DOHH2 (cell line): ENCODE measurements around the gene EXOSC7.
A peak's percentile ranks its signal among the peaks of the same experiment; 100 is the strongest.

Experiments used
- H3F3A ChIP-seq: fragments of 200-600 bp; sonication (generic), shearing (Covaris generic); 2 replicates; pipeline ENCODE4 v1.6.0; 2016; ENCODE audit warnings: antibody characterized with exemption, mild to moderate bottlenecking; ENCODE audit not compliant: control insufficient read depth, insufficient read depth
- H3K27ac ChIP-seq: fragments of 200-600 bp; sonication (generic); 2 replicates; pipeline ENCODE4 v1.5.1; 2014; ENCODE audit warnings: low read depth, mild to moderate bottlenecking, low read length, moderate library complexity
- H3K27me3 ChIP-seq: fragments of 200-600 bp; sonication (generic); 2 replicates; pipeline ENCODE4 v1.6.1; 2014; ENCODE audit warnings: mild to moderate bottlenecking, low read length, mixed read lengths; ENCODE audit not compliant: control insufficient read depth
- H3K36me3 ChIP-seq: fragments of 200-600 bp; sonication (generic); 2 replicates; pipeline ENCODE4 v1.6.1; 2014; ENCODE audit warnings: mild to moderate bottlenecking, low read length, moderate library complexity, mixed read lengths; ENCODE audit not compliant: control insufficient read depth
- H3K4me1 ChIP-seq: fragments of 200-600 bp; sonication (generic); 2 replicates; pipeline ENCODE4 v1.6.1; 2014; ENCODE audit warnings: mild to moderate bottlenecking, low read length, mixed read lengths; ENCODE audit not compliant: control insufficient read depth
- H3K4me2 ChIP-seq: fragments of 200-600 bp; sonication (generic); 2 replicates; pipeline ENCODE4 v1.6.0; 2014; ENCODE audit warnings: mild to moderate bottlenecking, low read length, moderate library complexity
- H3K4me3 ChIP-seq: fragments of 200-600 bp; sonication (generic); 2 replicates; pipeline ENCODE4 v1.5.1; 2014; ENCODE audit warnings: mild to moderate bottlenecking, low read length, mixed read lengths
- H3K79me2 ChIP-seq: fragments of 200-600 bp; sonication (generic); 2 replicates; pipeline ENCODE4 v1.6.1; 2014; ENCODE audit warnings: mild to moderate bottlenecking, low read length, mixed read lengths; ENCODE audit not compliant: control insufficient read depth
- H3K9me2 ChIP-seq: fragments of 200-600 bp; sonication (generic); replicated peaks from 2 replicates; pipeline ENCODE4 v1.6.1; 2014; ENCODE audit warnings: mild to moderate bottlenecking, low read length, mixed read lengths; ENCODE audit not compliant: control insufficient read depth
- H3K9me3 ChIP-seq: fragments of 200-600 bp; sonication (generic); 2 replicates; pipeline ENCODE4 v1.6.1; 2014; ENCODE audit warnings: antibody characterized with exemption, low read length, mixed read lengths; ENCODE audit not compliant: control insufficient read depth, insufficient read depth
- H4K20me1 ChIP-seq: fragments of 200-600 bp; sonication (generic); 2 replicates; pipeline ENCODE4 v1.6.0; 2014; ENCODE audit warnings: low read depth, mild to moderate bottlenecking, antibody characterized with exemption, low read length, moderate library complexity; ENCODE audit not compliant: control insufficient read depth, insufficient read depth
- EZH2phosphoT487 ChIP-seq: fragments of 200-600 bp; sonication (generic); IDR thresholded peaks from 2 replicates; pipeline ENCODE4 v1.6.1; 2017; ENCODE audit warnings: borderline replicate concordance, mild to moderate bottlenecking, antibody characterized with exemption, low read length, moderate library complexity, mixed read lengths
- TF ChIP-seq, protein P1 (sequence below): fragments of 200-600 bp; sonication (generic); IDR thresholded peaks from one replicate; pipeline ENCODE4 v1.5.1; 2014; ENCODE audit warnings: antibody characterized with exemption, mild to moderate bottlenecking, low read depth, low read length; ENCODE audit not compliant: poor library complexity, severe bottlenecking

Gene EXOSC7

DNA sequence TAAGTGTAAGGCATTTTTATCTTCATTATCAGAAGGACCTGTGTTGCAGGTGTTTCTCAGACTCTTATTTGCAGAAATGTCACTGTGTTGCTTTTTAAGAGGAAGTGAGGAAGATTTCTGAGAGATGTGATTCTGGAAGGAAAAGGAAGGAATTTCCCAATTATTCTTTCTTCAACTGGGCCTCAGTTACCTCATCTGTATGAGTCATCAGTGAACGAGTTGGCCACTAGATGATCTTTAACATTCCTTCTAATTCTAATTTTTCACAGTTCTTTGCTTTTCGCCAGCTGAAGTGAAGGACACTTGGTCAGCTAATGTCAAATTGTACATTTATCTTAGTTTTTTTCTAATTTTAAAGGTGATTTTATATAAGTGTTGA is 79.0 kb downstream of the EXOSC7 start:
- no peaks in the 10 kb centered on the region for H3F3A ChIP-seq
- no peak overlapping the region for H3K4me3 ChIP-seq
- peaks cover 5% of the 10 kb centered on the region for H3K27me3 ChIP-seq
- H3K4me1 ChIP-seq, result no peaks in the 10 kb centered on the region
- no peaks in the 10 kb centered on the region for H3K9me3 ChIP-seq
- no peaks in the 10 kb centered on the region for H3K79me2 ChIP-seq
- H3K9me2 ChIP-seq, result no peaks in the 10 kb centered on the region
- no peaks in the 10 kb centered on the region for H3K36me3 ChIP-seq
- no peaks in the 10 kb centered on the region for H4K20me1 ChIP-seq
- TF ChIP-seq EZH2phosphoT487, result no peak
- TF ChIP-seq, protein P1, sequence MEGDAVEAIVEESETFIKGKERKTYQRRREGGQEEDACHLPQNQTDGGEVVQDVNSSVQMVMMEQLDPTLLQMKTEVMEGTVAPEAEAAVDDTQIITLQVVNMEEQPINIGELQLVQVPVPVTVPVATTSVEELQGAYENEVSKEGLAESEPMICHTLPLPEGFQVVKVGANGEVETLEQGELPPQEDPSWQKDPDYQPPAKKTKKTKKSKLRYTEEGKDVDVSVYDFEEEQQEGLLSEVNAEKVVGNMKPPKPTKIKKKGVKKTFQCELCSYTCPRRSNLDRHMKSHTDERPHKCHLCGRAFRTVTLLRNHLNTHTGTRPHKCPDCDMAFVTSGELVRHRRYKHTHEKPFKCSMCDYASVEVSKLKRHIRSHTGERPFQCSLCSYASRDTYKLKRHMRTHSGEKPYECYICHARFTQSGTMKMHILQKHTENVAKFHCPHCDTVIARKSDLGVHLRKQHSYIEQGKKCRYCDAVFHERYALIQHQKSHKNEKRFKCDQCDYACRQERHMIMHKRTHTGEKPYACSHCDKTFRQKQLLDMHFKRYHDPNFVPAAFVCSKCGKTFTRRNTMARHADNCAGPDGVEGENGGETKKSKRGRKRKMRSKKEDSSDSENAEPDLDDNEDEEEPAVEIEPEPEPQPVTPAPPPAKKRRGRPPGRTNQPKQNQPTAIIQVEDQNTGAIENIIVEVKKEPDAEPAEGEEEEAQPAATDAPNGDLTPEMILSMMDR, result no peak
- no peak overlapping the region for H3K4me2 ChIP-seq
- H3K27ac ChIP-seq, result no peak overlapping the region

DNA sequence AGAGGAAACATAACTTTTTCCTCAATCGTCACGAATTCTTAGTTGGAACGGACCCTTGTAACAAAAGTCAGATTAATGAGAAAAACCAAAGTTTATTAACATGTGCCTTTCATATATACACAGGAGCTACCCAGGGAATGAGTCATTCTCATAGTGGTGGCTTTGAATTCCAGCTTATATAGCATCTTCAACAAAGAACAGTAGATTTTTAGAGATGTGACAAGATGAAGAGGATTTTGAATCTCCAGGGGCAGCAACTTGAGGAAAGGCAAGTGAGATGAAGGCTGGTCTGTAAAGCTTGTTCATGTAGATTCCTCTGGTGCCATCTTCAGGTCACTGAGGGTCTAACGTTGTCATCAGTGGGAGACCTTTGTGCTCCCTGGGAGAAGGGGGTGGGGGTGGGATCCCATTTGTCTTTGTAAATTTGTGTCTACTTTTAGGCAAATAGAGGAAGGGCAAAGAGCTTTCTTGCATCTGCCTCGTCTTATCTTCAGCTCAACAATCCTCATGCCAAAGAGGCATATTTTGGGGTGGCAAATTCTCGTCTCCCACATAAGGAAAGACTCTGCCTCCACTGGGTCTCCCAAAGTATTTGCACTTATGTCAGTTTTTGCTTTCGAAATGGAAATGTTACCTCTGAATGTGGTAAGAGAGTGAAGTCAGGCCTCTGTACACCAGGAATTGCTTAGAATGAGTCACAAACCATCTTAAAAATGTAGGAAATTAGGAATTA is 79.5 kb downstream of the EXOSC7 start:
- H3K4me3 ChIP-seq, result no peak overlapping the region
- no peaks in the 10 kb centered on the region for H3K9me3 ChIP-seq
- peaks cover 5% of the 10 kb centered on the region for H3K27me3 ChIP-seq
- no peak overlapping the region for H3K27ac ChIP-seq
- H3K4me2 ChIP-seq, result no peak overlapping the region
- no peaks in the 10 kb centered on the region for H3K9me2 ChIP-seq
- no peaks in the 10 kb centered on the region for H3F3A ChIP-seq
- no peaks in the 10 kb centered on the region for H3K79me2 ChIP-seq
- H3K36me3 ChIP-seq, result no peaks in the 10 kb centered on the region
- no peak for TF ChIP-seq EZH2phosphoT487
- TF ChIP-seq, protein P1, result peak; percentile 57
- no peaks in the 10 kb centered on the region for H3K4me1 ChIP-seq
- no peaks in the 10 kb centered on the region for H4K20me1 ChIP-seq

DNA sequence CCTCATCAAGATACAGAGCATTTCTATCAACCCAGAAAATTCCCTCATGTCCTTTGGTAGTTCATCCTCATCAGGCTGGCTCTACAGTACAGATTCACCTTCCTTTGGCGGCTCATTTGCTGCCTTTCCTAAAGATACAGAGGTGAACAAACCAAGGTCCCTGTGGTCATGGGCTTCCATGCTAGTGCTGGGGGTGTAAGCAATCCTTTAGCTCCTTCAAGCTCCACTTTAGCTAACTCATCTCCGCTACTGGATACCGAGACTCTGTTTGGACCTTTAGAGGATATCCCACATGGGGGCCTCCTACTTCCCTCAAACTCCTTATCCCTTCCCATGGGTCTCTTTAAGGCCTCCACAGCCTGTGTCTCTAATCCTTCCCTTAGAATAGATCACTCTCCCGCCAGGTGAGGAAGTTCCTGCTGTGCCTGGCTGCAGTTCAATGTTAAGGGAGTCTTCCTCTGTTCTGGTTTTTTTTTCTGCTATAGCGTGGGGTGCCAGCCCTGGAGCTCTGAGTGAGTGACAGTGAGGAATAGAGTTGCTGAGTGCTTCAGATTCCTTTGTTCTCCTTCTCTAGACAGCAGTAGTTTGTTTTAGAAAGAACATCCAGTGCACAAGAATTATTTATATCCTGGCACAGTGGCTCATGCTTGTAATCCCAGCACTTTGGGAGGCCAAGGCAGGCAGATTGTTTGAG is 80.7 kb downstream of the EXOSC7 start:
- H4K20me1 ChIP-seq, result no peaks in the 10 kb centered on the region
- H3F3A ChIP-seq, result no peaks in the 10 kb centered on the region
- H3K4me3 ChIP-seq, result no peak overlapping the region
- no peaks in the 10 kb centered on the region for H3K79me2 ChIP-seq
- H3K4me2 ChIP-seq, result no peak overlapping the region
- TF ChIP-seq EZH2phosphoT487, result no peak
- TF ChIP-seq, protein P1, result no peak
- no peaks in the 10 kb centered on the region for H3K9me3 ChIP-seq
- H3K36me3 ChIP-seq, result no peaks in the 10 kb centered on the region
- H3K9me2 ChIP-seq, result no peaks in the 10 kb centered on the region
- H3K4me1 ChIP-seq, result no peaks in the 10 kb centered on the region
- peaks cover 5% of the 10 kb centered on the region for H3K27me3 ChIP-seq
- no peak overlapping the region for H3K27ac ChIP-seq
